ENCODE measurements around the gene GPR89B.
"Not testable (repeated sequence)": the region's sequence is repeated elsewhere in the genome, so short reads cannot be mapped to it uniquely, and the experiment has no call there.

The GPR89B gene

GRCh38 chr1:147928236-147929132, at the start of gene GPR89B:
Gene GPR89B (plus strand): TSS chr1:147928420. CDS start chr1:147928537, 117 bp downstream.
- DNase-seq = peak; percentile 94

GRCh38 chr1:147879911-147880310, 48.3 kb upstream of the GPR89B start:
- DNase-seq = no peak

GRCh38 chr1:147882535-147882934, 45.7 kb upstream of the GPR89B start:
- no peak for DNase-seq

- peak; percentile 56 for DNase-seq
Measured at GRCh38 chr1:147890177-147890790, 37.9 kb upstream of the GPR89B start.

GRCh38 chr1:147891088-147891487, 37.1 kb upstream of the GPR89B start:
- no peak for DNase-seq

- DNase-seq = no peak
Measured at GRCh38 chr1:147892216-147892615, 36.0 kb upstream of the GPR89B start.

- DNase-seq = peak; percentile 61
Measured at GRCh38 chr1:147892731-147893214, 35.4 kb upstream of the GPR89B start.

- no peak for DNase-seq
Measured at GRCh38 chr1:147895123-147895522, 33.1 kb upstream of the GPR89B start.

GRCh38 chr1:147897029-147897752, 31.0 kb upstream of the GPR89B start:
- DNase-seq = no peak

- no peak for DNase-seq
Measured at GRCh38 chr1:147897789-147898188, 30.4 kb upstream of the GPR89B start.

- no peak for DNase-seq
Measured at GRCh38 chr1:147902253-147902845, 25.9 kb upstream of the GPR89B start, which contains the start of gene GJA8. Gene GJA8 (plus strand): TSS chr1:147902795. CDS start chr1:147907956, 5,161 bp downstream.

- DNase-seq = no peak
Measured at GRCh38 chr1:147904726-147905125, 23.5 kb upstream of the GPR89B start.

GRCh38 chr1:147907786-147908509, 20.3 kb upstream of the GPR89B start:
- no peak for DNase-seq

GRCh38 chr1:147912553-147912952, 15.7 kb upstream of the GPR89B start:
- DNase-seq = no peak

- DNase-seq = no peak
Measured at GRCh38 chr1:147913362-147913942, 14.8 kb upstream of the GPR89B start.

- DNase-seq = no peak
Measured at GRCh38 chr1:147919896-147920295, 8.3 kb upstream of the GPR89B start.

GRCh38 chr1:147924813-147925212, 3.4 kb upstream of the GPR89B start:
- DNase-seq = no peak

GRCh38 chr1:147927215-147927614, 1.0 kb upstream of the GPR89B start:
- DNase-seq = not testable (repeated sequence)

GRCh38 chr1:147927689-147928088, 531 bp upstream of the GPR89B start:
- DNase-seq = not testable (repeated sequence)

- not testable (repeated sequence) for DNase-seq
Measured at GRCh38 chr1:147931137-147931536, 2.9 kb downstream of the GPR89B start.

- DNase-seq = not testable (repeated sequence)
Measured at GRCh38 chr1:147935296-147935695, 7.1 kb downstream of the GPR89B start.

- DNase-seq = not testable (repeated sequence)
Measured at GRCh38 chr1:147940456-147940855, 12.2 kb downstream of the GPR89B start.
